Neural cell (in vitro differentiated cells): ENCODE measurements around the gene CSNK2B.

Experiments
- EP300 ChIP-seq: fragments of 450-650 bp; conservative IDR thresholded peaks from 2 replicates; pipeline ENCODE4 v1.6.1; 2014; ENCODE audit warnings: antibody characterized with exemption, mild to moderate bottlenecking, moderate library complexity; ENCODE audit not compliant: poor library complexity, severe bottlenecking
- POLR2AphosphoS5 ChIP-seq: IDR thresholded peaks from 2 replicates; pipeline ENCODE4 v1.6.1; 2012
- RAD21 ChIP-seq: fragments of 450-650 bp; conservative IDR thresholded peaks from 2 replicates; pipeline ENCODE4 v1.6.1; 2014; ENCODE audit warnings: antibody characterized with exemption, mild to moderate bottlenecking, moderate library complexity
- SMC3 ChIP-seq: fragments of 450-650 bp; conservative IDR thresholded peaks from 2 replicates; pipeline ENCODE4 v1.6.1; 2014; ENCODE audit warnings: antibody characterized with exemption, mild to moderate bottlenecking, moderate library complexity; ENCODE audit not compliant: poor library complexity
- TF ChIP-seq, protein P1 (sequence below): fragments of 450-650 bp; IDR thresholded peaks from 2 replicates; pipeline ENCODE4 v1.5.1; 2014; ENCODE audit warnings: antibody characterized with exemption, mild to moderate bottlenecking, moderate library complexity; ENCODE audit not compliant: poor library complexity, severe bottlenecking

GRCh38 chr6:31619805-31620585, 45.9 kb upstream of the CSNK2B start:
- TF ChIP-seq, protein P1, sequence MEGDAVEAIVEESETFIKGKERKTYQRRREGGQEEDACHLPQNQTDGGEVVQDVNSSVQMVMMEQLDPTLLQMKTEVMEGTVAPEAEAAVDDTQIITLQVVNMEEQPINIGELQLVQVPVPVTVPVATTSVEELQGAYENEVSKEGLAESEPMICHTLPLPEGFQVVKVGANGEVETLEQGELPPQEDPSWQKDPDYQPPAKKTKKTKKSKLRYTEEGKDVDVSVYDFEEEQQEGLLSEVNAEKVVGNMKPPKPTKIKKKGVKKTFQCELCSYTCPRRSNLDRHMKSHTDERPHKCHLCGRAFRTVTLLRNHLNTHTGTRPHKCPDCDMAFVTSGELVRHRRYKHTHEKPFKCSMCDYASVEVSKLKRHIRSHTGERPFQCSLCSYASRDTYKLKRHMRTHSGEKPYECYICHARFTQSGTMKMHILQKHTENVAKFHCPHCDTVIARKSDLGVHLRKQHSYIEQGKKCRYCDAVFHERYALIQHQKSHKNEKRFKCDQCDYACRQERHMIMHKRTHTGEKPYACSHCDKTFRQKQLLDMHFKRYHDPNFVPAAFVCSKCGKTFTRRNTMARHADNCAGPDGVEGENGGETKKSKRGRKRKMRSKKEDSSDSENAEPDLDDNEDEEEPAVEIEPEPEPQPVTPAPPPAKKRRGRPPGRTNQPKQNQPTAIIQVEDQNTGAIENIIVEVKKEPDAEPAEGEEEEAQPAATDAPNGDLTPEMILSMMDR = no peak
- TF ChIP-seq POLR2AphosphoS5 = peak; percentile 94
- peak; percentile 72 for TF ChIP-seq EP300
- peak; percentile 43 for TF ChIP-seq RAD21
- peak; percentile 51 for TF ChIP-seq SMC3
